Measurements from ENCODE around the gene DIDO1. TPM values are rescaled to one million over a fixed set of nuclear protein-coding genes. Genes with fewer than 3 reads are reported as not detected.

DIDO1 gene
- total RNA-seq, 1 donor = 46.3 TPM

DNA sequence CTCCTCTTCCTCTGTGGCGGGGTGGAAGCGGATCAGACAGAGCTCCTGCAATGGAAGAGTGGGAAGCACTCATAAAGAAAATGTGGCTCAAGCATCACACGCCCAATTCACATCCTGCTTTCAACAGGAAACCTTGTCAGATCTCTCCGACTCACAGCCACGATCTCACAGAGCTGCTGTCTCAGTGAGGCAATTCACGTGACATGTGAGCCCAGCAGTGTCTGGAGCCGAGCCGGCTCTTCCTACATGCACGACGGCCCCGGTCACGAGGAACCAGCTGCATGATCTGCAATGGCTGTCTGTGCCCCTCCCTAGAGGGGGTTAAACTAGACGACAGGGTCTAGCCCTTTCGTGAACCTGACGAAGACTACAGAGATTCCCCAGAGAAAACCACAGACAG lies 35.2 kb downstream of the DIDO1 start:
- DNase-seq (ENCODE audit: insufficient read length, low spot score, missing footprints) = peak; percentile 46
- Histone ChIP-seq H3K4me1 (ENCODE audit: insufficient read depth, low read length) (peaks cover 17% of the 10 kb centered on the region), H3K79me2 (ENCODE audit: insufficient read depth, low read length) (peaks cover 3% of the 10 kb centered on the region), H2AFZ (ENCODE audit: low read length) (no peak overlapping the region), H3K4me3 (ENCODE audit: insufficient read depth, low read length) (no peak overlapping the region), H4K20me1 (ENCODE audit: insufficient read depth, low read length) (peaks cover 11% of the 10 kb centered on the region), H3K27ac (ENCODE audit: low read depth, low read length) (no peak overlapping the region), H3K9me3 (ENCODE audit: low read depth, low read length) (no peaks in the 10 kb centered on the region), H3K4me2 (ENCODE audit: insufficient read depth, low read length) (no peak overlapping the region), H3K36me3 (ENCODE audit: insufficient read depth, low read length) (peaks cover 89% of the 10 kb centered on the region), H3K27me3 (ENCODE audit: insufficient read depth, low read length) (no peaks in the 10 kb centered on the region)
- TF ChIP-seq, protein P1, sequence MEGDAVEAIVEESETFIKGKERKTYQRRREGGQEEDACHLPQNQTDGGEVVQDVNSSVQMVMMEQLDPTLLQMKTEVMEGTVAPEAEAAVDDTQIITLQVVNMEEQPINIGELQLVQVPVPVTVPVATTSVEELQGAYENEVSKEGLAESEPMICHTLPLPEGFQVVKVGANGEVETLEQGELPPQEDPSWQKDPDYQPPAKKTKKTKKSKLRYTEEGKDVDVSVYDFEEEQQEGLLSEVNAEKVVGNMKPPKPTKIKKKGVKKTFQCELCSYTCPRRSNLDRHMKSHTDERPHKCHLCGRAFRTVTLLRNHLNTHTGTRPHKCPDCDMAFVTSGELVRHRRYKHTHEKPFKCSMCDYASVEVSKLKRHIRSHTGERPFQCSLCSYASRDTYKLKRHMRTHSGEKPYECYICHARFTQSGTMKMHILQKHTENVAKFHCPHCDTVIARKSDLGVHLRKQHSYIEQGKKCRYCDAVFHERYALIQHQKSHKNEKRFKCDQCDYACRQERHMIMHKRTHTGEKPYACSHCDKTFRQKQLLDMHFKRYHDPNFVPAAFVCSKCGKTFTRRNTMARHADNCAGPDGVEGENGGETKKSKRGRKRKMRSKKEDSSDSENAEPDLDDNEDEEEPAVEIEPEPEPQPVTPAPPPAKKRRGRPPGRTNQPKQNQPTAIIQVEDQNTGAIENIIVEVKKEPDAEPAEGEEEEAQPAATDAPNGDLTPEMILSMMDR (IDR thresholded peaks at IDR 0.05; ENCODE audit: extremely low read depth, low read depth, low read length) = no peak

DNA sequence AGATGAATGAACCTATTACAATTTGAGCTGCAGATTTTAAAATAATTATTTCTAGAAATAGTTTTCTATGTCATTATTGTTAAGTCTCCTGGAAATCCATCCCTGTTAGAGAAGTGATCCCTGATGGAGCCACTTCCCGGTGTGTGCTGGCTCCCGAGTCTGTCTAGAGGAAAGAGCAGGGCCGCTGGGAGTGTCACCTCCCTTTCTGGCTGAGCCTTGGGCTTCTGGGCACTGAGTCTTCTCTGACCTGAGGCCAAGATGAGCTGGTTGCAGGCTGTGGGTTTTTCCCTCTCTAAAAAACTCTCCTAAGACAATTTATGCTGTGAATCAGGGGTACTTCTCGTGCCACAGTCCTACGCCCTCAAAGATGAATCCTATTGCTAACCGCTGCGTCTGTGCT lies 35.9 kb downstream of the DIDO1 start:
- H3K4me3 ChIP-seq (ENCODE audit: insufficient read depth, low read length) = no peak overlapping the region
- no peaks in the 10 kb centered on the region for H3K27me3 ChIP-seq (ENCODE audit: insufficient read depth, low read length)
- H2AFZ ChIP-seq (ENCODE audit: low read length) = no peak overlapping the region
- H3K9me3 ChIP-seq (ENCODE audit: low read depth, low read length) = no peaks in the 10 kb centered on the region
- H3K27ac ChIP-seq (ENCODE audit: low read depth, low read length) = no peak overlapping the region
- DNase-seq (ENCODE audit: insufficient read length, low spot score, missing footprints) = peak; percentile 46
- peaks cover 86% of the 10 kb centered on the region for H3K36me3 ChIP-seq (ENCODE audit: insufficient read depth, low read length)
- peaks cover 3% of the 10 kb centered on the region for H3K79me2 ChIP-seq (ENCODE audit: insufficient read depth, low read length)
- H3K4me1 ChIP-seq (ENCODE audit: insufficient read depth, low read length) = peaks cover 17% of the 10 kb centered on the region
- TF ChIP-seq, protein P1 (IDR thresholded peaks at IDR 0.05; ENCODE audit: extremely low read depth, low read depth, low read length) = no peak
- H4K20me1 ChIP-seq (ENCODE audit: insufficient read depth, low read length) = peaks cover 11% of the 10 kb centered on the region
- H3K4me2 ChIP-seq (ENCODE audit: insufficient read depth, low read length) = no peak overlapping the region

DNA sequence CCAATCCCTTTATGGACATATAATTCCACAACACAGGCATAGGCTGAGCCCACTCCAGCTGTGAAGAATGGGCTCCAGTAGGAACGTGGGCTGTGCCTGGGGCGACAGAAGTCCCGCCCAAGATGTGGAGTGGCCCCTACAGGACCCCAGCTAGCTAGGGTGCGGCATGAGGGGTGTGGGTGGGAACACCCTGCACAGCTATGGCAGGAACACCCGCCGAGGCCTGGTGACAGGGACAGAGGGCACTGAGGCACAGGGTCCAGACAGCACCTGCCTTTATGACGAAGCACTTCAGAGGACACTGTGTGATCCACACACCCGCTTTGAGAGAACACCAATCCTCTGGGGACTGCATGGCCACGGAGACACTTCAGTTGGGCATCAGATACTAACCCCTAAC lies 36.4 kb downstream of the DIDO1 start:
- no peak overlapping the region for H3K4me2 ChIP-seq (ENCODE audit: insufficient read depth, low read length)
- peaks cover 17% of the 10 kb centered on the region for H3K4me1 ChIP-seq (ENCODE audit: insufficient read depth, low read length)
- H2AFZ ChIP-seq (ENCODE audit: low read length) = no peak overlapping the region
- peaks cover 81% of the 10 kb centered on the region for H3K36me3 ChIP-seq (ENCODE audit: insufficient read depth, low read length)
- TF ChIP-seq, protein P1 (IDR thresholded peaks at IDR 0.05; ENCODE audit: extremely low read depth, low read depth, low read length) = no peak
- no peak overlapping the region for H3K4me3 ChIP-seq (ENCODE audit: insufficient read depth, low read length)
- H3K79me2 ChIP-seq (ENCODE audit: insufficient read depth, low read length) = peaks cover 3% of the 10 kb centered on the region
- no peaks in the 10 kb centered on the region for H3K9me3 ChIP-seq (ENCODE audit: low read depth, low read length)
- peaks cover 13% of the 10 kb centered on the region for H4K20me1 ChIP-seq (ENCODE audit: insufficient read depth, low read length)
- no peaks in the 10 kb centered on the region for H3K27me3 ChIP-seq (ENCODE audit: insufficient read depth, low read length)
- DNase-seq (ENCODE audit: insufficient read length, low spot score, missing footprints) = peak; percentile 4
- no peak overlapping the region for H3K27ac ChIP-seq (ENCODE audit: low read depth, low read length)

DNA sequence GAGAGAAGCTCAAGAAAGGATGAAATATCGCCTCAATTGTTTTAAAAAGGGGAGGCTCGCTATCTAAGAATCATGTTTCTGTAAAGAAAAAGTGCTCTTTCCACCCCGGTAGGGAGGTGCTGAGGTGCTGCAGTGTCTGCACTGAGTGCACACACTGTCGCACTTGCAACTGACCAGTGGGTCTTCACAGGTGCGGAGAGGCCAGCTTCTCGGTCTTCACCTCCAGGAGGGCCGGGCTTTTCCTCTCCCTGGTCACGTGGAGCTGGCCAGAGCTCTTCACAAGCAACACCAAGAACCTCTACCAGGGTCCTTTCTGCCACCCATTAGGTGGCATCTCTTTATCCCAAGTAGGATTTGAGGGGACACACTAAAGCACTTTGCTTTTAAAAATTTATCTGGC lies 36.9 kb downstream of the DIDO1 start:
- no peak overlapping the region for H3K4me2 ChIP-seq (ENCODE audit: insufficient read depth, low read length)
- peaks cover 13% of the 10 kb centered on the region for H4K20me1 ChIP-seq (ENCODE audit: insufficient read depth, low read length)
- no peak overlapping the region for H2AFZ ChIP-seq (ENCODE audit: low read length)
- H3K9me3 ChIP-seq (ENCODE audit: low read depth, low read length) = no peaks in the 10 kb centered on the region
- H3K27ac ChIP-seq (ENCODE audit: low read depth, low read length) = no peak overlapping the region
- no peaks in the 10 kb centered on the region for H3K27me3 ChIP-seq (ENCODE audit: insufficient read depth, low read length)
- peaks cover 76% of the 10 kb centered on the region for H3K36me3 ChIP-seq (ENCODE audit: insufficient read depth, low read length)
- TF ChIP-seq, protein P1 (IDR thresholded peaks at IDR 0.05; ENCODE audit: extremely low read depth, low read depth, low read length) = no peak
- no peak overlapping the region for H3K4me3 ChIP-seq (ENCODE audit: insufficient read depth, low read length)
- DNase-seq (ENCODE audit: insufficient read length, low spot score, missing footprints) = peak; percentile 64
- peaks cover 3% of the 10 kb centered on the region for H3K79me2 ChIP-seq (ENCODE audit: insufficient read depth, low read length)
- peaks cover 17% of the 10 kb centered on the region for H3K4me1 ChIP-seq (ENCODE audit: insufficient read depth, low read length)
